Erythroblast (primary cell): ENCODE measurements around the gene KIF1B.

Experiments
- GATA1 ChIP-seq: IDR thresholded peaks from 2 replicates; pipeline ENCODE4 v1.6.1; 2011; ENCODE audit warnings: low read depth, mild to moderate bottlenecking, control low read depth, low read length, moderate library complexity
- POLR2A ChIP-seq: IDR thresholded peaks from 2 replicates; pipeline ENCODE4 v1.6.1; 2011; ENCODE audit warnings: mild to moderate bottlenecking, low read length

- TF ChIP-seq POLR2A = no peak
- TF ChIP-seq GATA1 = no peak
Observed at GRCh38 chr1:10178597-10179405, 31.6 kb upstream of the KIF1B start.
